Large intestine (tissue), 3 donors: ENCODE results near the gene IRF2BP1. TPM values are rescaled to one million over a fixed set of nuclear protein-coding genes. Genes with fewer than 3 reads are reported as not detected.

Source experiments
- DNase-seq, 2 donors: peaks; one replicate each; pipeline versions ENCODE4 v3.0.0 to v3.0.0-alpha.2; 2013
- H3K27ac ChIP-seq: one replicate; pipeline ENCODE4 v1.5.1; 2013; ENCODE audit warnings: low read length
- H3K27me3 ChIP-seq: 2 replicates; pipeline ENCODE4 v1.6.1; 2013; ENCODE audit warnings: low read length; ENCODE audit not compliant: control insufficient read depth, insufficient read depth
- H3K36me3 ChIP-seq: 2 replicates; pipeline ENCODE4 v1.6.1; 2013; ENCODE audit warnings: low read length; ENCODE audit not compliant: control insufficient read depth, insufficient read depth
- H3K4me1 ChIP-seq: one replicate; pipeline ENCODE4 v1.6.1; 2013; ENCODE audit warnings: low read length; ENCODE audit not compliant: control insufficient read depth, insufficient read depth
- H3K4me3 ChIP-seq: one replicate; pipeline ENCODE4 v1.5.1; 2013; ENCODE audit warnings: low read length
- H3K9me3 ChIP-seq: one replicate; pipeline ENCODE4 v1.6.1; 2013; ENCODE audit warnings: mild to moderate bottlenecking, low read depth, low read length, moderate library complexity; ENCODE audit not compliant: control insufficient read depth
- WGBS: methylation state at CpG from one replicate; pipeline ENCODE4 v1.1.5; 2013; ENCODE audit warnings: low lambda C conversion rate; ENCODE audit not compliant: insufficient coverage; 5-methylcytosine and 5-hydroxymethylcytosine counted together
- polyA plus RNA-seq: library from polyadenylated mRNA; unstranded; fragments of 120-200 nt; gene quantifications from one replicate; pipeline ENCODE4 v1.2.1, GENCODE V29; 2013

The IRF2BP1 gene
- polyA plus RNA-seq, 1 donor, result 21.1 TPM

GRCh38 chr19:45922281-45922680 lies 36.3 kb upstream of the IRF2BP1 start:
- no peaks in the 10 kb centered on the region for H3K36me3 ChIP-seq
- no peak overlapping the region for H3K4me3 ChIP-seq
- H3K27ac ChIP-seq, result no peak overlapping the region
- no CpG with 5 or more reads among the region's 9 CpGs for WGBS
- no peak for DNase-seq
- H3K27me3 ChIP-seq, result peaks cover 4% of the 10 kb centered on the region
- no peaks in the 10 kb centered on the region for H3K4me1 ChIP-seq
- H3K9me3 ChIP-seq, result no peaks in the 10 kb centered on the region

DNA sequence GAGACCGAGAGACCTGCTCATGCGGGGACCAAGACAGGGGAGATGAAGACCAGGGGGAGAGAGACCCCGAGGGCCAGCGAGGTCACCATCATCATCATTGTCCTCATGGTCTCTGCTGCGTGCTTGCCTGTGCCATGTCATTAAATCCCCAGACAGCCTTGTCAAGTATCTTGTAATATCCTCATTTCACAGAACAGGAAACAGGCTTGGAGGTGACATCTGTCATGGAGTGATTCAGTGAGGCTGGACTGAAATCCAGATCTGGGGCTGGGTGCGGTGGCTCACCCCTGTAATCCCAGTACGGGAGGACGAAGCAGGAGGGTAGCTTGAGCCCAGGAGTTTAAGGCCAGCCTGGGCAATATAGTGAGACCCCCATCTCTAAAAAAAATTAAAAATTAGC lies 34.5 kb upstream of the IRF2BP1 start:
- DNase-seq, result no peak
- 100% methylated on average over 1 of the region's 8 CpGs for WGBS
- no peak overlapping the region for H3K27ac ChIP-seq
- no peaks in the 10 kb centered on the region for H3K36me3 ChIP-seq
- H3K9me3 ChIP-seq, result no peaks in the 10 kb centered on the region
- H3K4me1 ChIP-seq, result no peaks in the 10 kb centered on the region
- no peak overlapping the region for H3K4me3 ChIP-seq
- peaks cover 4% of the 10 kb centered on the region for H3K27me3 ChIP-seq

DNA sequence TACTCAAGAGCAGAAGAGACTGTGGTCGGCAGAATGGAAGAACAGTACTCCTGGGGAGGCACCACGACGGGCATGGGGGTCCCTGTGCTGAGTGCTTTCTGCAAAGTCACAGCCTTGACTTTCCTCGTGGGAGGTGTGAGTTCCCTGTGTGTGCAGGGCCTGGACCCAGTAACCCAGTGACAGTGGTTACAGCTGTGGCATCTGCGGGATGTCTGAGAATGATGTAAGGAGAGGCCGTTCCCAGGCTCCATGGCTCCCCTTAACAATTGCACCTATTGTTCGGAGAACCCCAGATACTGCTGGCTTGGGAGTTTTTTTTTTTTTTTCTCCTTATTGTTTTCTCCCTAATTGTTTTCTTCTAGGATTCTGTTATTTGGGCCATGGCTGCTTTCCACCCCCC lies 33.7 kb upstream of the IRF2BP1 start:
- no peak for DNase-seq
- Histone ChIP-seq H3K36me3 (no peaks in the 10 kb centered on the region), H3K4me1 (no peaks in the 10 kb centered on the region), H3K4me3 (no peak overlapping the region), H3K27ac (no peak overlapping the region), H3K27me3 (peaks cover 7% of the 10 kb centered on the region), H3K9me3 (no peaks in the 10 kb centered on the region)
- WGBS, result no CpG with 5 or more reads among the region's 7 CpGs

GRCh38 chr19:45918721-45919120 lies 32.8 kb upstream of the IRF2BP1 start:
- H3K4me3 ChIP-seq, result no peak overlapping the region
- no peak overlapping the region for H3K27ac ChIP-seq
- peaks cover 10% of the 10 kb centered on the region for H3K27me3 ChIP-seq
- no peak for DNase-seq
- H3K4me1 ChIP-seq, result no peaks in the 10 kb centered on the region
- H3K9me3 ChIP-seq, result peaks cover 4% of the 10 kb centered on the region
- no peaks in the 10 kb centered on the region for H3K36me3 ChIP-seq
- no CpG with 5 or more reads among the region's 4 CpGs for WGBS

DNA sequence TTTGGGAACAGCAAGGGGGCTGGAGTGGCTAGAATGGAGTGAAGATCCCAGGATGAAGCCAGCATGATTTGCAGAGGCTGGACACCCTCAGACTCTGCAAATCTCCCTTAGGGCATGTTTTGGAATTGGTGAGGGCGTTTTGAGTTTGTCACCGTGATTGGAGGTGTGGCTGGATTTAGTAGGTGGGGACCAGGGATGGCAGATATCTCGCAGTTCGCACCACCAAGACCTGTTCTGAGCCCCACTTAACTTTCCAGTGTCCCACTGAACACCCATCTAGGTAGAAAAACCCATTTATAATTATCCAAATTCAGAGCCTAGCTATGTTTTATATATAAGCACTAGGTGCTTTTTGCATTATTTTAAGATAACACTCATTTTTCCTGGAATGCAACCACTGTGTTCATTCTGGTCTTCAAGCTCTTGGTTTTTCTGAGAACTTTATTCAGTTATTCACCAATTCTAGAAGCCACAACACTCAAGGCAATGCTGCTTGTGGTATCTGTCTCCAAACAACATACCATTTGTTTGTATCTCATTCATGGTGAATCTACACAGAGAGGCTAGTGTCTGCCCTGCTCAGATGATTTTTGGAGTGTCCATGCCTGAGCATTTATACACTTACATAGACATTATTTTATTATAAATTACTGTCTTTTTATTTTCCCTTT lies 31.6 kb upstream of the IRF2BP1 start:
- WGBS, result no CpG with 5 or more reads among the region's 4 CpGs
- no peak for DNase-seq
- no peaks in the 10 kb centered on the region for H3K4me1 ChIP-seq
- no peaks in the 10 kb centered on the region for H3K36me3 ChIP-seq
- H3K27ac ChIP-seq, result no peak overlapping the region
- H3K4me3 ChIP-seq, result no peak overlapping the region
- peaks cover 14% of the 10 kb centered on the region for H3K27me3 ChIP-seq
- peaks cover 4% of the 10 kb centered on the region for H3K9me3 ChIP-seq

- Histone ChIP-seq H3K27ac (no peak within 1 kb of the TSS), H3K36me3 (no peaks in the 10 kb centered on the region), H3K4me3 (no peak within 1 kb of the TSS), H3K4me1 (peaks cover 2% of the 10 kb centered on the region), H3K9me3 (peaks cover 4% of the 10 kb centered on the region), H3K27me3 (peaks cover 10% of the 10 kb centered on the region)
- no peak for DNase-seq
- no CpG with 5 or more reads among the region's 44 CpGs for WGBS
Measured at GRCh38 chr19:45913874-45914830, 28.2 kb upstream of the IRF2BP1 start, which contains the start of gene NANOS2. Gene NANOS2, minus strand, starts transcription at chr19:45914778. Its CDS starts 85 bp downstream, at chr19:45914693.

DNA sequence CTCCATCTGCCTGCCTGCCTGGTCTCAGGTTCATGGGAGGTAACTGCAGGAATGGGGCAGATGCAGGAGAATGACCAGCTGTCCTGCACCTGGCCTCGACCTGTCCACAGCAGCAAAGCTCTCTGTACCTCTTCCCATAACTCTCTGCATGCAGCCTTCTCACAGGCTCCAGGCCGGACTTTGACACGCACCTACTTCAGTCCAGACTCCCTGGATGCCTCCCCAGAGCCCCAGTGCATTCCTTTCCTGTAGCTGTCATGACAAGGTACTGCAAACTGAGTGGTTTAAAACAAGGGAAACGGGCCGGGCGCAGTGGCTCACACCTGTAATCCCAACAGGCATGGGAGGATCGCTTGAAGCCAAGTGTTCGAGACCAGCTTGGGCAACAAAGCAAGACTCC lies 25.4 kb upstream of the IRF2BP1 start:
- WGBS, result no CpG with 5 or more reads among the region's 8 CpGs
- Histone ChIP-seq H3K9me3 (peaks cover 4% of the 10 kb centered on the region), H3K4me1 (peaks cover 2% of the 10 kb centered on the region), H3K27ac (no peak overlapping the region), H3K27me3 (peaks cover 10% of the 10 kb centered on the region), H3K36me3 (no peaks in the 10 kb centered on the region), H3K4me3 (no peak overlapping the region)
- DNase-seq, result peak; percentile 56 to 71

- H3K4me1 ChIP-seq, result peaks cover 2% of the 10 kb centered on the region
- H3K4me3 ChIP-seq, result no peak overlapping the region
- no peaks in the 10 kb centered on the region for H3K36me3 ChIP-seq
- no peaks in the 10 kb centered on the region for H3K9me3 ChIP-seq
- no CpG with 5 or more reads among the region's 5 CpGs for WGBS
- peaks cover 6% of the 10 kb centered on the region for H3K27me3 ChIP-seq
- no peak overlapping the region for H3K27ac ChIP-seq
- DNase-seq, result no peak
Measured at GRCh38 chr19:45908956-45909355, 23.0 kb upstream of the IRF2BP1 start.

- WGBS, result no CpG with 5 or more reads among the region's 3 CpGs
- Histone ChIP-seq H3K4me3 (no peak overlapping the region), H3K9me3 (no peaks in the 10 kb centered on the region), H3K27ac (no peak overlapping the region), H3K4me1 (peaks cover 8% of the 10 kb centered on the region), H3K27me3 (peaks cover 2% of the 10 kb centered on the region), H3K36me3 (no peaks in the 10 kb centered on the region)
- DNase-seq, result no peak
Measured at GRCh38 chr19:45906221-45906620, 20.3 kb upstream of the IRF2BP1 start.

DNA sequence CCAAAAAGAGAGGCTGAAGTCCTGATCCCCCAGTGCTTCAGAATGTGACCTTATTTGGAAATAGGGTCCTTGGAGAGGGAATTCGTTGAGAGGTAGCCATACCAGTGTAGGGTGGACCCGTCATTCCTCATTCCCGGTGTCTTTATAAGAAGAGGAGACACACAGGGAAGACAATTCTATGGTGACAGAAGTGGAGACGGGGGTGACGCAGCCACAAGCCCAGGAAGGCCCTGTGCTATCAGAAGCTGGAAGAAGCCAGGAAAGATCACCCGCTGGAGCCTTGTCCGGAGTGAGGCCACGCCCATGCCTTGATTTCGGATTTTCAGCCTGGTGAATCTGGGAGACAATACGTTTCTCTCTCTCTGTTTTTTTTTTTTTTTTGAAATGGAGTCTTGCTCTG lies 19.1 kb upstream of the IRF2BP1 start:
- peaks cover 2% of the 10 kb centered on the region for H3K27me3 ChIP-seq
- H3K36me3 ChIP-seq, result peaks cover 2% of the 10 kb centered on the region
- no peak overlapping the region for H3K4me3 ChIP-seq
- no peaks in the 10 kb centered on the region for H3K9me3 ChIP-seq
- no peak for DNase-seq
- WGBS, result 50% methylated on average over 1 of the region's 10 CpGs
- peaks cover 9% of the 10 kb centered on the region for H3K4me1 ChIP-seq
- no peak overlapping the region for H3K27ac ChIP-seq
